GM23338 (cell line): ENCODE data around the gene DPEP3. TPM values are rescaled to one million over a fixed set of nuclear protein-coding genes. Genes with fewer than 3 reads are reported as not detected.

Source experiments
- ATAC-seq: fragments of 200-7000 bp; cut with Tn5 transposase; 3 replicates; pipeline ENCODE4 v1.9.1; 2020
- DNase-seq: peaks from one replicate; pipeline ENCODE4 v3.0.0-alpha.2; 2015; ENCODE audit warnings: low spot score
- H2AFZ ChIP-seq: fragments of 200-600 bp; sonication (generic); 2 replicates; pipeline ENCODE4 v1.8.0; 2016; ENCODE audit warnings: antibody characterized with exemption, mild to moderate bottlenecking, moderate library complexity
- H3F3A ChIP-seq: fragments of 200-600 bp; sonication (generic); replicated peaks from 2 replicates; pipeline ENCODE4 v1.8.0; 2017; ENCODE audit warnings: antibody characterized with exemption, mixed run types, low read depth
- H3K27ac ChIP-seq: fragments of 200-600 bp; sonication (generic); 2 replicates; pipeline ENCODE4 v1.6.1; 2016; ENCODE audit warnings: low read depth
- H3K27me3 ChIP-seq: fragments of 200-600 bp; sonication (generic); 2 replicates; pipeline ENCODE4 v1.8.0; 2016; ENCODE audit warnings: mild to moderate bottlenecking, mixed run types, moderate library complexity; ENCODE audit not compliant: insufficient read depth
- H3K36me3 ChIP-seq: fragments of 200-600 bp; sonication (generic); 2 replicates; pipeline ENCODE4 v1.8.0; 2016; ENCODE audit warnings: mild to moderate bottlenecking; ENCODE audit not compliant: insufficient read depth
- H3K4me1 ChIP-seq: fragments of 200-600 bp; sonication (generic); 2 replicates; pipeline ENCODE4 v1.8.0; 2016; ENCODE audit warnings: mild to moderate bottlenecking, moderate library complexity; ENCODE audit not compliant: insufficient read depth
- H3K4me2 ChIP-seq: fragments of 200-600 bp; sonication (generic); 2 replicates; pipeline ENCODE4 v1.7.1; 2017; ENCODE audit warnings: mixed run types
- H3K4me3 ChIP-seq: fragments of 200-600 bp; sonication (generic); 2 replicates; pipeline ENCODE4 v1.6.1; 2016; ENCODE audit warnings: mixed run types
- H3K79me2 ChIP-seq: fragments of 200-600 bp; sonication (generic); replicated peaks from 2 replicates; pipeline ENCODE4 v1.8.0; 2017; ENCODE audit warnings: mild to moderate bottlenecking; ENCODE audit not compliant: insufficient read depth
- H3K9me2 ChIP-seq: fragments of 200-600 bp; sonication (generic); 2 replicates; pipeline ENCODE4 v1.8.0; 2017; ENCODE audit not compliant: insufficient read depth
- H4K20me1 ChIP-seq: fragments of 200-600 bp; sonication (generic); replicated peaks from 2 replicates; pipeline ENCODE4 v1.8.0; 2017; ENCODE audit warnings: mild to moderate bottlenecking; ENCODE audit not compliant: insufficient read depth
- H3K27ac Mint-ChIP-seq: 2 replicates; pipeline ENCODE4 v1.8.0; 2020; ENCODE audit warnings: inconsistent platforms, mild to moderate bottlenecking, moderate library complexity, mixed read lengths
- H3K27me3 Mint-ChIP-seq: 3 replicates; pipeline ENCODE4 v1.8.0; 2022; ENCODE audit warnings: low read depth, mild to moderate bottlenecking, moderate library complexity, mixed read lengths, inconsistent platforms; ENCODE audit not compliant: insufficient read depth, poor library complexity
- H3K36me3 Mint-ChIP-seq: 3 replicates; pipeline ENCODE4 v1.8.0; 2021; ENCODE audit warnings: low read depth, mild to moderate bottlenecking, inconsistent platforms, moderate library complexity, mixed read lengths
- H3K4me1 Mint-ChIP-seq: 3 replicates; pipeline ENCODE4 v1.8.0; 2020; ENCODE audit warnings: mild to moderate bottlenecking, inconsistent platforms, mixed read lengths
- H3K4me3 Mint-ChIP-seq: 3 replicates; pipeline ENCODE4 v1.8.0; 2021; ENCODE audit warnings: moderate library complexity, mild to moderate bottlenecking, inconsistent platforms, mixed read lengths
- H3K9me3 Mint-ChIP-seq: 3 replicates; pipeline ENCODE4 v1.8.0; 2020; ENCODE audit warnings: moderate library complexity, mild to moderate bottlenecking, inconsistent platforms, mixed read lengths
- EZH2phosphoT487 ChIP-seq: fragments of 200-600 bp; sonication (generic); IDR thresholded peaks from one replicate; pipeline ENCODE4 v1.8.1; 2018; ENCODE audit warnings: antibody characterized with exemption; ENCODE audit not compliant: unreplicated experiment
- POLR2AphosphoS5 ChIP-seq: IDR thresholded peaks from 2 replicates; pipeline ENCODE4 v1.6.1; 2016; ENCODE audit warnings: antibody characterized with exemption, low read depth
- ZNF331 ChIP-seq: fragments of 250-450 bp; sonication (Bioruptor Pico); IDR thresholded peaks from 2 replicates; pipeline ENCODE4 v1.5.0; 2020; ENCODE audit warnings: low read depth, mild to moderate bottlenecking, moderate library complexity
- polyA plus RNA-seq: library from polyadenylated mRNA; unstranded; fragments of >200 nt; fragmentation: Nextera tagmentation; extraction: Ambion mirVana; gene quantifications from 2 replicates; pipeline ENCODE4 v1.2.1, GENCODE V29; 2016
- total RNA-seq: library from RNA; depleted of rRNA; stranded (reverse); fragments of >200 nt; shearing (Covaris generic); gene quantifications from 2 replicates; pipeline ENCODE4 v1.2.3, GENCODE V29; 2014
- TF ChIP-seq, protein P1 (sequence below): fragments of 250-450 bp; sonication (Bioruptor Pico); IDR thresholded peaks from 2 replicates; pipeline ENCODE4 v1.5.0; 2020; ENCODE audit warnings: mild to moderate bottlenecking, moderate library complexity

Gene DPEP3
- total and polyA plus RNA-seq, 2 experiments from 2014 or later = 8.8 to 18.4 TPM

DNA sequence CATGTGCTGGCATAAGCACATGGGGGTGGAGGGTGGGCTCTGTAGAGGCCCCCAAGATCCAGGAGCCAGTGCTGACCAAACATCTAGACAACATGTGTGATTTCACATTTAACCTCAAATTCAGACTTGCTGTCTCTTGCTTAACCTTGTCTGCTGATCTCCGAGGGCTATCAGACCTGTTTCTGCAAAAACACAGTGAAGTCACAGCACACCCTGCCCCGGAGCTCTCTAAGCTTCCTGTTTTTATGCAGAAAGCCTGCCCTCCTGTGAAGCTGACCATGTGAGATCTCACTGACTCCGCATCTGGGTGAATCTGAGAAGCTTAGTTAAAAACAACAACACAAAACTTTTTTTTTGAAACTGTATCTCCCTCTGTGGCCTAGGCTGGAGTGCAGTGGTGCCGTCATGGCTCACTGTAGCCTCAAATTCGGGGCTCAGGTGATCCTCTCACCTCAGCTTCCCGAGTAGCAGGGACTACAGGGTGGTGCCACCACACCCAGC lies 25.5 kb upstream of the DPEP3 start:
- Mint-ChIP-seq H3K4me1 (peaks cover 15% of the 10 kb centered on the region), H3K4me3 (no peak overlapping the region), H3K27me3 (peaks cover 10% of the 10 kb centered on the region), H3K9me3 (no peaks in the 10 kb centered on the region), H3K27ac (peak overlapping the region; percentile 79), H3K36me3 (no peaks in the 10 kb centered on the region)
- H3K36me3 ChIP-seq = no peaks in the 10 kb centered on the region
- H3K79me2 ChIP-seq = no peaks in the 10 kb centered on the region
- peak overlapping the region; percentile 92 for H2AFZ ChIP-seq
- H3K4me3 ChIP-seq = no peak overlapping the region
- DNase-seq (peak; percentile 29), ATAC-seq (peak; percentile 81)
- no peaks in the 10 kb centered on the region for H4K20me1 ChIP-seq
- no peaks in the 10 kb centered on the region for H3F3A ChIP-seq
- no peak overlapping the region for H3K27ac ChIP-seq
- H3K4me2 ChIP-seq = no peak overlapping the region
- H3K4me1 ChIP-seq = no peaks in the 10 kb centered on the region
- no peaks in the 10 kb centered on the region for H3K27me3 ChIP-seq
- H3K9me2 ChIP-seq = 0 out of 2 replicates have a peak, but pooled peaks cover 4% of the 10 kb centered on the region
- no peak for TF ChIP-seq ZNF331 (CRISPR knock-in tag)

DNA sequence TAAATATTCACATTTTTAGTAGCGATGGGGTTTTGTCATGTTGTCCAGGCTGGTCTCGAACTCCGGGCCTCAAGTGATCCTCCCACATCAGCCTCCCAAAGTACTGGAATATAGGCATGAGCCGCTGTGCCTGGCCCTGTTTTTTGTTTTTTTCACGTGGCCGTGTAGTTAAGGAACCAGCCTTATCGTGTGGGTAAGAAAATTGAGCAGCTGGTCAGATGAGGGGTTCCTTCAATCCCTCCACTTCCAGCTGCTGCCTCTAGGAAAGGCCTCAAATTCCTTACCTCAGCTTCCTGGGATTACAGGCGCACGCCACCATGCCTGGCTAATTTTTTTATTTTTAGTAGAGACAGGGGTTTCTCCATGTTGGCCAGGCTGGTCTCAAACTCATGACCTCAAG lies 24.9 kb upstream of the DPEP3 start:
- peak overlapping the region; percentile 92 for H2AFZ ChIP-seq

More for the DNA sequence above, 24.9 kb upstream of the DPEP3 start:
- H3K36me3 Mint-ChIP-seq = no peaks in the 10 kb centered on the region
- H4K20me1 ChIP-seq = no peaks in the 10 kb centered on the region
- H3K36me3 ChIP-seq = no peaks in the 10 kb centered on the region
- no peaks in the 10 kb centered on the region for H3F3A ChIP-seq
- H3K4me1 ChIP-seq = no peaks in the 10 kb centered on the region
- no peak overlapping the region for H3K27ac Mint-ChIP-seq
- no peak overlapping the region for H3K4me2 ChIP-seq
- 0 out of 2 replicates have a peak, but pooled peaks cover 4% of the 10 kb centered on the region for H3K9me2 ChIP-seq
- no peak for DNase-seq
- no peak; the same call in 2 of the 3 replicates for ATAC-seq
- H3K27me3 ChIP-seq = no peaks in the 10 kb centered on the region
- peaks cover 11% of the 10 kb centered on the region for H3K27me3 Mint-ChIP-seq
- H3K9me3 Mint-ChIP-seq = no peaks in the 10 kb centered on the region
- H3K4me3 Mint-ChIP-seq = no peak overlapping the region
- H3K4me1 Mint-ChIP-seq = peaks cover 15% of the 10 kb centered on the region
- no peak for TF ChIP-seq EZH2phosphoT487
- TF ChIP-seq POLR2AphosphoS5 = no peak
- TF ChIP-seq, protein P1, sequence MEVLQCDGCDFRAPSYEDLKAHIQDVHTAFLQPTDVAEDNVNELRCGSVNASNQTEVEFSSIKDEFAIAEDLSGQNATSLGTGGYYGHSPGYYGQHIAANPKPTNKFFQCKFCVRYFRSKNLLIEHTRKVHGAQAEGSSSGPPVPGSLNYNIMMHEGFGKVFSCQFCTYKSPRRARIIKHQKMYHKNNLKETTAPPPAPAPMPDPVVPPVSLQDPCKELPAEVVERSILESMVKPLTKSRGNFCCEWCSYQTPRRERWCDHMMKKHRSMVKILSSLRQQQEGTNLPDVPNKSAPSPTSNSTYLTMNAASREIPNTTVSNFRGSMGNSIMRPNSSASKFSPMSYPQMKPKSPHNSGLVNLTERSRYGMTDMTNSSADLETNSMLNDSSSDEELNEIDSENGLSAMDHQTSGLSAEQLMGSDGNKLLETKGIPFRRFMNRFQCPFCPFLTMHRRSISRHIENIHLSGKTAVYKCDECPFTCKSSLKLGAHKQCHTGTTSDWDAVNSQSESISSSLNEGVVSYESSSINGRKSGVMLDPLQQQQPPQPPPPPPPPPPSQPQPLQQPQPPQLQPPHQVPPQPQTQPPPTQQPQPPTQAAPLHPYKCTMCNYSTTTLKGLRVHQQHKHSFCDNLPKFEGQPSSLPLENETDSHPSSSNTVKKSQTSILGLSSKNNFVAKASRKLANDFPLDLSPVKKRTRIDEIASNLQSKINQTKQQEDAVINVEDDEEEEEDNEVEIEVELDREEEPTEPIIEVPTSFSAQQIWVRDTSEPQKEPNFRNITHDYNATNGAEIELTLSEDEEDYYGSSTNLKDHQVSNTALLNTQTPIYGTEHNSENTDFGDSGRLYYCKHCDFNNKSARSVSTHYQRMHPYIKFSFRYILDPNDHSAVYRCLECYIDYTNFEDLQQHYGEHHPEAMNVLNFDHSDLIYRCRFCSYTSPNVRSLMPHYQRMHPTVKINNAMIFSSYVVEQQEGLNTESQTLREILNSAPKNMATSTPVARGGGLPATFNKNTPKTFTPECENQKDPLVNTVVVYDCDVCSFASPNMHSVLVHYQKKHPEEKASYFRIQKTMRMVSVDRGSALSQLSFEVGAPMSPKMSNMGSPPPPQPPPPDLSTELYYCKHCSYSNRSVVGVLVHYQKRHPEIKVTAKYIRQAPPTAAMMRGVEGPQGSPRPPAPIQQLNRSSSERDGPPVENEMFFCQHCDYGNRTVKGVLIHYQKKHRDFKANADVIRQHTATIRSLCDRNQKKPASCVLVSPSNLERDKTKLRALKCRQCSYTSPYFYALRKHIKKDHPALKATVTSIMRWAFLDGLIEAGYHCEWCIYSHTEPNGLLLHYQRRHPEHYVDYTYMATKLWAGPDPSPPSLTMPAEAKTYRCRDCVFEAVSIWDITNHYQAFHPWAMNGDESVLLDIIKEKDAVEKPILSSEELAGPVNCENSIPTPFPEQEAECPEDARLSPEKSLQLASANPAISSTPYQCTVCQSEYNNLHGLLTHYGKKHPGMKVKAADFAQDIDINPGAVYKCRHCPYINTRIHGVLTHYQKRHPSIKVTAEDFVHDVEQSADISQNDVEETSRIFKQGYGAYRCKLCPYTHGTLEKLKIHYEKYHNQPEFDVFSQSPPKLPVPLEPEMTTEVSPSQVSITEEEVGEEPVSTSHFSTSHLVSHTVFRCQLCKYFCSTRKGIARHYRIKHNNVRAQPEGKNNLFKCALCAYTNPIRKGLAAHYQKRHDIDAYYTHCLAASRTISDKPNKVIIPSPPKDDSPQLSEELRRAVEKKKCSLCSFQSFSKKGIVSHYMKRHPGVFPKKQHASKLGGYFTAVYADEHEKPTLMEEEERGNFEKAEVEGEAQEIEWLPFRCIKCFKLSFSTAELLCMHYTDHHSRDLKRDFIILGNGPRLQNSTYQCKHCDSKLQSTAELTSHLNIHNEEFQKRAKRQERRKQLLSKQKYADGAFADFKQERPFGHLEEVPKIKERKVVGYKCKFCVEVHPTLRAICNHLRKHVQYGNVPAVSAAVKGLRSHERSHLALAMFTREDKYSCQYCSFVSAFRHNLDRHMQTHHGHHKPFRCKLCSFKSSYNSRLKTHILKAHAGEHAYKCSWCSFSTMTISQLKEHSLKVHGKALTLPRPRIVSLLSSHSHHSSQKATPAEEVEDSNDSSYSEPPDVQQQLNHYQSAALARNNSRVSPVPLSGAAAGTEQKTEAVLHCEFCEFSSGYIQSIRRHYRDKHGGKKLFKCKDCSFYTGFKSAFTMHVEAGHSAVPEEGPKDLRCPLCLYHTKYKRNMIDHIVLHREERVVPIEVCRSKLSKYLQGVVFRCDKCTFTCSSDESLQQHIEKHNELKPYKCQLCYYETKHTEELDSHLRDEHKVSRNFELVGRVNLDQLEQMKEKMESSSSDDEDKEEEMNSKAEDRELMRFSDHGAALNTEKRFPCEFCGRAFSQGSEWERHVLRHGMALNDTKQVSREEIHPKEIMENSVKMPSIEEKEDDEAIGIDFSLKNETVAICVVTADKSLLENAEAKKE = no peak
- H3K79me2 ChIP-seq = no peaks in the 10 kb centered on the region
- H3K4me3 ChIP-seq = no peak overlapping the region
- no peak overlapping the region for H3K27ac ChIP-seq
